ENCODE measurements around the gene B4GAT1. TPM values are rescaled to one million over a fixed set of nuclear protein-coding genes. Genes with fewer than 3 reads are reported as not detected.

Gene B4GAT1
- total RNA-seq, 1 donor: 25.0 TPM

DNA sequence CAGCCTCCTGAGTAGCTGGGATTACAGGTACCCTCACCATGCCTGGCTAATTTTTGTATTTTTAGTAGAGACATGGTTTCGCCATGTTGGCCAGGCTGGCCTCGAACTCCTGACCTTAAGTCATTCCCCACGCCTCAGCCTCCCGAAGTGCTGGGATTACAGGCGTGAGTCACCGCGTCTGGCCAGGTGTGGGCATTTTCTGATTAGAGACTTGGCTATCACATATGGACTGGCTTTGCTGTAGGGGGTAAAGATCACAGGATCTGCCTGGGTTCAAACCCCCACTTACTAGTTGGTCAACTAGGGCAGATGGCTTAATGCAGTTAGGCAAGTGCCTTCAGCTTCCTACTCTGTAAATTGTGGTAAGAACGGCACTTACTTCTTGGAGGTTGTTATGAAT lies 37.1 kb downstream of the B4GAT1 start:
- DNase-seq (ENCODE audit: low read depth): peak; percentile 26
- TF ChIP-seq, protein P1, sequence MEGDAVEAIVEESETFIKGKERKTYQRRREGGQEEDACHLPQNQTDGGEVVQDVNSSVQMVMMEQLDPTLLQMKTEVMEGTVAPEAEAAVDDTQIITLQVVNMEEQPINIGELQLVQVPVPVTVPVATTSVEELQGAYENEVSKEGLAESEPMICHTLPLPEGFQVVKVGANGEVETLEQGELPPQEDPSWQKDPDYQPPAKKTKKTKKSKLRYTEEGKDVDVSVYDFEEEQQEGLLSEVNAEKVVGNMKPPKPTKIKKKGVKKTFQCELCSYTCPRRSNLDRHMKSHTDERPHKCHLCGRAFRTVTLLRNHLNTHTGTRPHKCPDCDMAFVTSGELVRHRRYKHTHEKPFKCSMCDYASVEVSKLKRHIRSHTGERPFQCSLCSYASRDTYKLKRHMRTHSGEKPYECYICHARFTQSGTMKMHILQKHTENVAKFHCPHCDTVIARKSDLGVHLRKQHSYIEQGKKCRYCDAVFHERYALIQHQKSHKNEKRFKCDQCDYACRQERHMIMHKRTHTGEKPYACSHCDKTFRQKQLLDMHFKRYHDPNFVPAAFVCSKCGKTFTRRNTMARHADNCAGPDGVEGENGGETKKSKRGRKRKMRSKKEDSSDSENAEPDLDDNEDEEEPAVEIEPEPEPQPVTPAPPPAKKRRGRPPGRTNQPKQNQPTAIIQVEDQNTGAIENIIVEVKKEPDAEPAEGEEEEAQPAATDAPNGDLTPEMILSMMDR (IDR thresholded peaks at IDR 0.05; ENCODE audit: insufficient read depth, low read depth, low read length): no peak
- H3K4me3 ChIP-seq (ENCODE audit: low read depth, low read length): no peak overlapping the region

DNA sequence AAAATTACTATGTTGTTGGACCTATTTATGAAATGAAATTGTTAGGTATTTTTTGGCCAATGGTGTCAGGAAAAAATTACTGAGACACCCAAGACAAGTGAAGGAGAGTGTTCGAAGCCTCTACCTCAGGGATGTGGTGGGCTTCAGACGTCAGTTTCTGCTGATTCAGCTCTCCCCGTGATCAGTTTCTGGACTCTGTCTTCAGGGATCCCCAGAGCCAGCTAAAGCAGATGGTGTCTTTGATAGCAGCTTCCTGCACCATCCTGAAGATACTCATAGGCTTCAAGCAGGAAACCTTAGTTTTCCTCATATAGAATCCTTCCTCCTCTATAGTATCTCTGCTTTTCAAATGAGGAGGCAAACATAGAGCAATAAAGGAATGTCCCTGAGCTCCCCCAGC lies 38.0 kb downstream of the B4GAT1 start:
- H3K4me3 ChIP-seq (ENCODE audit: low read depth, low read length): no peak overlapping the region
- no peak for DNase-seq (ENCODE audit: low read depth)
- TF ChIP-seq, protein P1 (IDR thresholded peaks at IDR 0.05; ENCODE audit: insufficient read depth, low read depth, low read length): no peak

DNA sequence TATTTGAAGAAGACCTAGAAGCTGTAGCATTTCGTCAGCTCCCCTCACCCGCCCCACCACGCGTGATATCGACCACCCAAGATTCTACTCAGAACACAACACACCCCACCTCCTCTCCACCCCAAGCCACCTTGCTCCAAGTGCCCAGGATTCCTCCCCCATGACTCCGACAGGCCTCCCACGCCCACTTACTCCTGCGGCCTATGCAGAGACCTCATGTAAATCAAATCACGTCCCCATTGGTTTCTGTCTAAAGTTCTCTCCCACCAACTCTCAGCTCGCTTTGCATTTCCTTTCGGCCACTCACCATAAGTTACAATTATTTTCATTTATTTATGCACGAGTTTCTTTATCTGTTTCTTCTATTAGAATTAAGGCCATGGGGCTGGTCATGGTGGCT lies 44.8 kb downstream of the B4GAT1 start:
- H3K4me3 ChIP-seq (ENCODE audit: low read depth, low read length): no peak overlapping the region
- DNase-seq (ENCODE audit: low read depth): no peak
- TF ChIP-seq, protein P1 (IDR thresholded peaks at IDR 0.05; ENCODE audit: insufficient read depth, low read depth, low read length): no peak

DNA sequence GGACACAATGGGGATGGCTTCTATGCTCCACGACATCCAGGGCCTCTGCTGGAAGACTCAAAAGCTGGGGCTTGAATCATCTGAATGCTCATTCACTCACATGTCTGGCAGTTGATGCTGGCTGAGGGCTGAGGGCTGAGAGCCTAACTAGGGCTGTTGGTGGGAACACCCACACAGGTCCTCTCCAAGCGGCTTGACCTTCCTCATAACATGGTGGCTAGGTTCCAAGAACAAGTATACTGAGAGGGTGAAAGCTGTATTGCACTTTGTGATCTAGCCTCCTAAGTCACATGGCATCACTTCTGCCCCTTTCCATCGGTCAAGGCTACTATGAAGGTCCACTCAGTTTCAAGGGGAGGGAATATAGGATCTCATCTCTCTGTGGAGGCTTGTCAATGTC lies 48.2 kb downstream of the B4GAT1 start:
- no peak overlapping the region for H3K4me3 ChIP-seq (ENCODE audit: low read depth, low read length)
- no peak for DNase-seq (ENCODE audit: low read depth)
- TF ChIP-seq, protein P1 (IDR thresholded peaks at IDR 0.05; ENCODE audit: insufficient read depth, low read depth, low read length): no peak

DNA sequence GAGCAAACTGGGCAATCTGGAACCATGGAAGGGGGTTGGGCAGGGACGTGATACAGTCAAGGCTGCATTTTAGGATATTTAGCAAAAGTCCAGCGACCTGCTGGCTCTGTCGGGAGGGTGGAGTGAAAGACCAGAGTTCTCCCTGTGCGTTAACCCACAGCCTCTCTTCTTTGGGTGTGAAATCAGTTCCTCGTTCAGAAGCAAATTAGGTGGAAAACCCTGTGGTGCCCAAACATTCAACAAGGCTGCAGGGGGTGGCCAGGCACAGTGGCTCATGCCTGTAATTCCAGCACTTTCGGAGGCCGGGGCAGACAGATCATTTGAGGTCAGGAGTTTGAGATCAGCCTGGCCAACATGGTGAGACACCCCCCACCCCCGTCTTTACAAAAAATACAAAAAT lies 49.8 kb downstream of the B4GAT1 start:
- no peak for DNase-seq (ENCODE audit: low read depth)
- H3K4me3 ChIP-seq (ENCODE audit: low read depth, low read length): no peak overlapping the region
- TF ChIP-seq, protein P1 (IDR thresholded peaks at IDR 0.05; ENCODE audit: insufficient read depth, low read depth, low read length): no peak

Small RNAs within 50 kb of the gene (small RNA-seq; reads per million reads assigned to genes)
- gene RF00017 (not detected), gene RNU1-84P (6.3 reads per million, percentile 85 among the genes with 10 or more reads in this experiment)

Other genes starting within 250 kb of the B4GAT1 start
- gene KLC2, start 89.9 kb downstream of the B4GAT1 start, total RNA-seq: 18.7 and 24.6 TPM in 2 replicates
- 88.9 and 89.5 TPM in 2 replicates for gene RAB1B, start 79.0 kb downstream of the B4GAT1 start, total RNA-seq
- gene CNIH2, start 69.5 kb downstream of the B4GAT1 start, total RNA-seq: 0.43 and 0.64 TPM in 2 replicates
- gene YIF1A, start 58.5 kb downstream of the B4GAT1 start, total RNA-seq: 187 and 189 TPM in 2 replicates
- gene TMEM151A, start 55.7 kb downstream of the B4GAT1 start, total RNA-seq: under 0.01 TPM in 1 of 2 replicates, not detected in the other
- gene CD248, start 30.6 kb downstream of the B4GAT1 start, total RNA-seq: 85.1 and 108 TPM in 2 replicates
- gene RIN1, start 11.2 kb downstream of the B4GAT1 start, total RNA-seq: 19.0 and 23.8 TPM in 2 replicates
- gene BRMS1, start 2.5 kb downstream of the B4GAT1 start, total RNA-seq: 42.3 and 47.0 TPM in 2 replicates
- 0.64 and 0.86 TPM in 2 replicates for gene SLC29A2, start 24.1 kb upstream of the B4GAT1 start, total RNA-seq
- gene NPAS4, start 73.4 kb upstream of the B4GAT1 start, total RNA-seq: 0.32 TPM in 1 of 2 replicates, not detected in the other
- gene MRPL11, start 91.2 kb upstream of the B4GAT1 start, total RNA-seq: 38.0 and 46.7 TPM in 2 replicates
- 10.8 and 13.2 TPM in 2 replicates for gene PELI3, start 119.3 kb upstream of the B4GAT1 start, total RNA-seq
- 67.6 and 70.4 TPM in 2 replicates for gene DPP3, start 132.8 kb upstream of the B4GAT1 start, total RNA-seq
- gene BBS1, start 163.0 kb upstream of the B4GAT1 start, total RNA-seq: 25.4 and 34.5 TPM in 2 replicates
- 9.5 and 11.0 TPM in 2 replicates for gene ZDHHC24, start 198.4 kb upstream of the B4GAT1 start, total RNA-seq
- gene ACTN3, start 199.3 kb upstream of the B4GAT1 start, total RNA-seq: under 0.01 TPM in 1 of 2 replicates, not detected in the other
- gene CTSF, start 221.0 kb upstream of the B4GAT1 start, total RNA-seq: 9.9 and 12.6 TPM in 2 replicates
- 0.43 and 0.64 TPM in 2 replicates for gene CCDC87, start 245.4 kb upstream of the B4GAT1 start, total RNA-seq
- gene CCS, start 245.6 kb upstream of the B4GAT1 start, total RNA-seq: 34.5 and 35.4 TPM in 2 replicates

Measured in fibroblast of villous mesenchyme (primary cell).